ENCODE results near the gene SYK. TPM values are rescaled to one million over a fixed set of nuclear protein-coding genes. Genes with fewer than 3 reads are reported as not detected.

SYK gene
- total RNA-seq, 1 donor, result not detected

DNA sequence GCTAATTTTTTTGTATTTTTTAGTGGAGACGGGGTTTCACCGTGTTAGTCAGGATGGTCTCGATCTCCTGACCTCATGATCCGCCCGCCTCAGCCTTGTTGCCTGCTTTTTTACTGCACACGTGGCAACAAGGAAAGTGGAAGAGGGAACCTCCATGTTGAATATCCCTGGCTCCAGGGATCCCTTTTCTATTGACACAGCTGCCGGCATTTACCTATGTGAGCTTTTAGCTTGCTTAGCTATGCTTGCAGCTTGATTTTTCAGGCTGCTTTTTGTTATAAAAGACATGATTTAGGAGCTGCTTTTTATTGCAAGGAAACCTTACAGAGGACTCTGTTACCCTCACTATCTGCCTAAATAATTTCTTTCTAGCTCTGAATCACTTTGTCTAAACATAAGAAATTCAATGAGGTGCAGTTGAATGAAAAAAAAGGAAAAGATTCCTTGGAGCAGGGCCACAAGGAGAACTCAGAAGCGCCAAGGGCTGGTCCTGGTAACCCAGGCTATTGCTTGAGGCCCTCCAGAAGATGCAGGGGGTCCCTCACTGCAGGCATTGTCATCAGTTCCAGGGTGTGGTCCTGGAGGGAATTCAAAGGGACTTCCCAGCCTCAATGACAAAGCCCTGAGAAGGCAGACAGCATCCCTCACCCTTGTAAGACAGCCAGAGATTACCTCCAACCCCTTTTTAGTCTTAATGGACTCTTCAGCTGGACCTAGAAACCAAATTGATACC is 89.9 kb downstream of the SYK start:
- DNase-seq (ENCODE audit: low read depth), result no peak
- no peak for TF ChIP-seq CTCF (IDR thresholded peaks at IDR 0.05; ENCODE audit: insufficient read depth, low read depth, low read length)
- no peak overlapping the region for H3K4me3 ChIP-seq (ENCODE audit: low read depth, low read length)

DNA sequence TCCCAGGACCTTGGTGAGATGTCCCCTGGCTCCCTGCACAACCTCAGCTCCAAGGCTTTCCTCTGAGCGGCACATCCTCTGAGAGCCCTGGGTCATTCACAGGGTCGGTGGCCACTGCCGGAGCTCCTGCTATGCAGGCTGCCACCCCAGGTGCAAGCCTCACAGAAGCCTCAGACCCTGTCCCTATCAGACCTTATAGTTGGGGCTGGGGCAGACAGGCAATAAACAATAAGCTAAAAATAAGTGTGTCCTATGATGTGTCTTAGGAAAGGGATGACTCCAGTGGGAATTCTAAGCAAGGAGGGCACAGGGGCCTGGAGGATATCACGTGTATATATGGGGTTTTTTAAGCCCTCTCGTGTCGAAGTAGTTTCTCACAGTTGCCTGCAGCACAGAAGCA is 91.3 kb downstream of the SYK start:
- no peak for TF ChIP-seq CTCF (IDR thresholded peaks at IDR 0.05; ENCODE audit: insufficient read depth, low read depth, low read length)
- H3K4me3 ChIP-seq (ENCODE audit: low read depth, low read length), result no peak overlapping the region

GRCh38 chr9:90893706-90894105 is 92.1 kb downstream of the SYK start:
- H3K4me3 ChIP-seq (ENCODE audit: low read depth, low read length), result no peak overlapping the region
- TF ChIP-seq CTCF (IDR thresholded peaks at IDR 0.05; ENCODE audit: insufficient read depth, low read depth, low read length), result no peak
- no peak for DNase-seq (ENCODE audit: low read depth)

More for the DNA sequence above, 91.3 kb downstream of the SYK start:
- no peak for DNase-seq (ENCODE audit: low read depth)

GRCh38 chr9:90894986-90895687 is 93.5 kb downstream of the SYK start:
- no peak for DNase-seq (ENCODE audit: low read depth)
- TF ChIP-seq CTCF (IDR thresholded peaks at IDR 0.05; ENCODE audit: insufficient read depth, low read depth, low read length), result peak; percentile 61
- H3K4me3 ChIP-seq (ENCODE audit: low read depth, low read length), result no peak overlapping the region

DNA sequence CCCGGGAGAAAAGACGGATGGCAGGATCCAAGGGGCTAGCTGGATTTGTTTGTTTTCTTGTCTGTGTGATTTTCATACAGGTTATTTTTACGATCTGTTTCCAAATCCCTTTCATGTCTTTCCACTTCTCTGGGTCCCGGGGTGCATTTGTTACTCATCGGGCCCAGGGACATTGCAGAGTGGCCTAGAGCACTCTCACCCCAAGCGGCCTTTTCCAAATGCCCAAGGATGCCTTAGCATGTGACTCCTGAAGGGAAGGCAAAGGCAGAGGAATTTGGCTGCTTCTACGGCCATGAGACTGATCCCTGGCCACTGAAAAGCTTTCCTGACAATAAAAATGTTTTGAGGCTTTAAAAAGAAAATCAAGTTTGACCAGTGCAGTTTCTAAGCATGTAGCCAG is 94.2 kb downstream of the SYK start:
- TF ChIP-seq CTCF (IDR thresholded peaks at IDR 0.05; ENCODE audit: insufficient read depth, low read depth, low read length), result no peak
- DNase-seq (ENCODE audit: low read depth), result no peak
- no peak overlapping the region for H3K4me3 ChIP-seq (ENCODE audit: low read depth, low read length)

DNA sequence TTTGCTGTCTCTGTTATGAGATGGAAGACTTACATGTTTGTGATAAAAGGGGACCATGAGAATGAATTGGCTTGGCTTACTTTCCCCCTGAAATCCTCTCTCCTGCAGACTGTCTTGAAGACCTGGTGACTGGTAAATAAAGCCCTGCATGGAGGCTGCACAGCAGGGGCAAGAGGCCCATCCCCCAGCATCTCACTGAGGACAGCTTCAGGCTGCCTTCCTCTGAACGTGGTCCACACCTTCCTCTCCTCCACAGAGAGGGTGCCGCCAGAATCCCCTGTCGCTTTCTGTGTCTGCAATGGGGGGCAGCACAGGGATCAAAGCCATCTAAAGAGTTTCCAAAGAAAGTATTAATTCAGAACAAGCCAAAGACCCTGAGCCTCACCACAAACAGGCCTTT is 94.6 kb downstream of the SYK start:
- no peak for TF ChIP-seq CTCF (IDR thresholded peaks at IDR 0.05; ENCODE audit: insufficient read depth, low read depth, low read length)
- no peak for DNase-seq (ENCODE audit: low read depth)
- no peak overlapping the region for H3K4me3 ChIP-seq (ENCODE audit: low read depth, low read length)

Measured in fibroblast of villous mesenchyme (primary cell).